HepG2 (cell line): ENCODE measurements around the gene GLB1L3. TPM values are rescaled to one million over a fixed set of nuclear protein-coding genes. Genes with fewer than 3 reads are reported as not detected.

Experiments used
- ATAC-seq: fragments of 200-7000 bp; cut with Tn5 transposase; 3 replicates; pipeline ENCODE4 v1.9.1; 2020; ENCODE audit warnings: mild to moderate bottlenecking, moderate library complexity
- BruUV-seq: library from RNA; stranded (reverse); fragments of 400-500 nt; replicated peaks from 2 replicates; lab custom pipeline; 2021; lab: Mats Ljungman, UMichigan
- CTCF ChIA-PET: fragments of 300-600 bp; formaldehyde crosslinking; extraction: SDS; loops from one replicate; lab custom pipeline; 2021; ENCODE audit warnings: low total read pairs, inconsistent platforms, low intra/inter-chr PET ratio; lab: Yijun Ruan, JAX
- POLR2A ChIA-PET: fragments of 350-600 bp; sonication (Branson Sonifier 250); formaldehyde crosslinking; loops from one replicate; lab custom pipeline; 2020; ENCODE audit warnings: antibody characterized with exemption, inconsistent platforms; lab: Yijun Ruan, JAX
- DNase-seq: peaks from one replicate; pipeline ENCODE4 v3.0.0-alpha.2; 2015; ENCODE audit warnings: low spot score
- FAIRE-seq: peaks from 3 replicates; lab custom pipeline; 2011; peaks lifted over from hg19 to GRCh38; lab: Jason Lieb, UNC
- H2AFZ ChIP-seq: one replicate; pipeline ENCODE4 v1.6.1; 2011; ENCODE audit warnings: low read length, inconsistent platforms
- H3K27ac ChIP-seq: fragments of 300-600 bp; 3 replicates; pipeline ENCODE4 v1.8.0; 2011; ENCODE audit warnings: mixed run types, mild to moderate bottlenecking, mixed read lengths, low read length, inconsistent platforms; ENCODE audit not compliant: insufficient read depth; ENCODE audit errors: extremely low read length
- H3K27me3 ChIP-seq, 2 experiments: fragments of 200-600 bp in 1 of 2; 2 replicates in 1 of 2; 3 replicates in 1 of 2; pipeline versions ENCODE4 v1.6.0 to v1.8.0; 2011; ENCODE audit warnings: low read length in 2 of 2, mild to moderate bottlenecking in 2 of 2, moderate library complexity in 2 of 2, inconsistent platforms in 1 of 2; ENCODE audit not compliant: insufficient read depth in 2 of 2, control insufficient read depth in 1 of 2
- H3K36me3 ChIP-seq, 2 experiments: fragments of 200-600 bp in 1 of 2; replicated peaks in 1 of 2; 2 replicates in 1 of 2; 3 replicates in 1 of 2; pipeline versions ENCODE4 v1.5.1 to v1.8.0; 2011; ENCODE audit warnings: low read length in 2 of 2, inconsistent platforms in 1 of 2; ENCODE audit not compliant: insufficient read depth in 2 of 2, control insufficient read depth in 1 of 2
- H3K4me1 ChIP-seq: 2 replicates; pipeline ENCODE4 v1.5.1; 2012; ENCODE audit warnings: low read length, inconsistent platforms; ENCODE audit not compliant: insufficient read depth
- H3K4me2 ChIP-seq: 2 replicates; pipeline ENCODE4 v1.6.0; 2011; ENCODE audit warnings: low read depth, low read length, inconsistent platforms
- H3K4me3 ChIP-seq, 3 experiments: fragments of 200-600 bp in 1 of 3; sonication (generic), shearing (Covaris generic) in 1 of 3; replicated peaks in 1 of 3; 2 replicates each; pipeline ENCODE4 v1.5.1; 2011 to 2016; ENCODE audit warnings: low read length in 3 of 3, inconsistent platforms in 2 of 3, low read depth in 2 of 3, mild to moderate bottlenecking in 2 of 3, control low read depth in 1 of 3, mixed read lengths in 1 of 3; ENCODE audit not compliant: insufficient read depth in 1 of 3
- H3K79me2 ChIP-seq: one replicate; pipeline ENCODE4 v1.6.1; 2011; ENCODE audit warnings: low read length, inconsistent platforms; ENCODE audit not compliant: insufficient read depth
- H3K9ac ChIP-seq: 2 replicates; pipeline ENCODE4 v1.6.0; 2011; ENCODE audit warnings: mild to moderate bottlenecking, low read depth, low read length, inconsistent platforms; ENCODE audit not compliant: insufficient read depth
- H3K9me3 ChIP-seq: 2 replicates; pipeline ENCODE4 v1.5.1; 2012; ENCODE audit warnings: mild to moderate bottlenecking, low read length
- H4K20me1 ChIP-seq: 2 replicates; pipeline ENCODE4 v1.6.0; 2011; ENCODE audit warnings: inconsistent platforms, mild to moderate bottlenecking, low read length, moderate library complexity; ENCODE audit not compliant: insufficient read depth
- ADNP ChIP-seq: sonication (generic); formaldehyde crosslinking; IDR thresholded peaks from 2 replicates; pipeline ENCODE4 v1.4.0; 2020; ENCODE audit warnings: missing genetic modification reagents
- ELF1 ChIP-seq: sonication (generic); formaldehyde crosslinking; IDR thresholded peaks from 2 replicates; pipeline ENCODE4 v1.4.0; 2020; ENCODE audit warnings: missing genetic modification reagents
- FOXC1 ChIP-seq: sonication (generic); formaldehyde crosslinking; IDR thresholded peaks from 2 replicates; pipeline ENCODE4 v1.8.0; 2022; ENCODE audit warnings: mild to moderate bottlenecking, missing genetic modification reagents, borderline replicate concordance
- KDM4B ChIP-seq: sonication (generic); formaldehyde crosslinking; IDR thresholded peaks from 2 replicates; pipeline ENCODE4 v1.4.0; 2020; ENCODE audit warnings: missing genetic modification reagents
- NCOR1 ChIP-seq: fragments of 200-600 bp; sonication (generic); IDR thresholded peaks from 2 replicates; pipeline ENCODE4 v1.7.0; 2017; ENCODE audit warnings: antibody characterized with exemption, low read length, borderline replicate concordance
- NFATC3 ChIP-seq: sonication (generic); formaldehyde crosslinking; IDR thresholded peaks from 2 replicates; pipeline ENCODE4 v1.5.1; 2020; ENCODE audit warnings: mild to moderate bottlenecking, missing genetic modification reagents
- RFXAP ChIP-seq: sonication (generic); formaldehyde crosslinking; IDR thresholded peaks from 2 replicates; pipeline ENCODE4 v1.4.0; 2020; ENCODE audit warnings: missing genetic modification reagents, borderline replicate concordance
- ZFAT ChIP-seq: sonication (generic); formaldehyde crosslinking; conservative IDR thresholded peaks from 2 replicates; pipeline ENCODE4 v1.8.1; 2023; ENCODE audit warnings: missing genetic modification reagents, inconsistent platforms
- ZMYM2 ChIP-seq: sonication (generic); formaldehyde crosslinking; IDR thresholded peaks from 2 replicates; pipeline ENCODE4 v1.8.0; 2022; ENCODE audit warnings: mild to moderate bottlenecking, missing genetic modification reagents
- ZNF124 ChIP-seq: sonication (generic); formaldehyde crosslinking; IDR thresholded peaks from 2 replicates; pipeline ENCODE4 v1.4.0; 2020; ENCODE audit warnings: missing genetic modification reagents
- ZNF160 ChIP-seq: sonication (generic); formaldehyde crosslinking; IDR thresholded peaks from 2 replicates; pipeline ENCODE4 v1.8.0; 2022; ENCODE audit warnings: mild to moderate bottlenecking, inconsistent platforms, missing genetic modification reagents
- ZNF230 ChIP-seq: sonication (generic); formaldehyde crosslinking; IDR thresholded peaks from 2 replicates; pipeline ENCODE4 v1.4.0; 2020; ENCODE audit warnings: mild to moderate bottlenecking, missing genetic modification reagents
- ZNF296 ChIP-seq: sonication (generic); formaldehyde crosslinking; conservative IDR thresholded peaks from 2 replicates; pipeline ENCODE4 v1.5.0; 2020; ENCODE audit warnings: mild to moderate bottlenecking, missing genetic modification reagents
- ZNF329 ChIP-seq: sonication (generic); formaldehyde crosslinking; IDR thresholded peaks from 2 replicates; pipeline ENCODE4 v1.9.0; 2021; ENCODE audit warnings: low read depth, mild to moderate bottlenecking, missing genetic modification reagents
- ZNF33A ChIP-seq: sonication (generic); formaldehyde crosslinking; IDR thresholded peaks from 2 replicates; pipeline ENCODE4 v1.5.1; 2020; ENCODE audit warnings: missing genetic modification reagents, mild to moderate bottlenecking, moderate library complexity, borderline replicate concordance
- ZNF781 ChIP-seq: sonication (generic); formaldehyde crosslinking; IDR thresholded peaks from 2 replicates; pipeline ENCODE4 v1.5.1; 2020; ENCODE audit warnings: borderline replicate concordance, mild to moderate bottlenecking, missing genetic modification reagents; ENCODE audit errors: not compliant biosample characterization
- ZZZ3 ChIP-seq: sonication (generic); formaldehyde crosslinking; IDR thresholded peaks from 2 replicates; pipeline ENCODE4 v1.4.0; 2020; ENCODE audit warnings: missing genetic modification reagents, mild to moderate bottlenecking, borderline replicate concordance
- WGBS: methylation state at CpG from one replicate; pipeline ENCODE4 v1.1.6; 2017; ENCODE audit warnings: low lambda C conversion rate; 5-methylcytosine and 5-hydroxymethylcytosine counted together
- in situ Hi-C: cut with HindIII; loops from 2 replicates; pipeline ENCODE4 v1.10.0; 2017; ENCODE audit warnings: low pct_unique_long_range_greater_than_20kb; ENCODE audit not compliant: extremely low pct_ligation_motif_present
- intact Hi-C: fragments of 100-400 bp; cut with micrococcal nuclease; formaldehyde crosslinking; loops from one replicate; pipeline ENCODE4 v1.10.0; 2022; ENCODE audit not compliant: unreplicated experiment
- polyA plus RNA-seq, 8 experiments: library from polyadenylated mRNA; depleted of rRNA in 3 of 8; stranded (reverse) in 7 of 8; unstranded in 1 of 8; fragments of >200 nt; fragmentation: Illumina TruSeq in 4 of 8; extraction: Trizol in 4 of 8; gene quantifications; 2 replicates each; pipeline versions ENCODE4 v1.2.1 to v1.2.3, GENCODE V29; 2011 to 2016; ENCODE audit warnings: low read depth in 4 of 8, missing spikeins in 1 of 8, mixed read lengths in 1 of 8; ENCODE audit not compliant: insufficient read depth in 1 of 8
- total RNA-seq, 5 experiments: library from RNA; depleted of rRNA; stranded (reverse); fragments of >200 nt; fragmentation: Illumina TruSeq; extraction: Trizol; gene quantifications; 2 replicates each; pipeline ENCODE4 v1.2.3, GENCODE V29; 2016; ENCODE audit warnings: low read depth in 1 of 5
- TF ChIP-seq, protein P1 (sequence below): sonication (generic); formaldehyde crosslinking; IDR thresholded peaks from 2 replicates; pipeline ENCODE4 v1.4.0; 2020; ENCODE audit warnings: missing genetic modification reagents
- TF ChIP-seq, protein P2 (sequence below): IDR thresholded peaks from 2 replicates; pipeline ENCODE4 v1.6.1; 2016
- TF ChIP-seq, protein P3 (sequence below): sonication (generic); formaldehyde crosslinking; conservative IDR thresholded peaks from 2 replicates; pipeline ENCODE4 v1.4.0; 2020; ENCODE audit warnings: missing genetic modification reagents
- TF ChIP-seq, protein P4 (sequence below), 2 experiments: fragments of 450-650 bp in 1 of 2; sonication (generic) in 1 of 2; formaldehyde crosslinking; IDR thresholded peaks; 2 replicates each; pipeline versions ENCODE4 v1.5.0 to v1.8.0; 2020 to 2022; ENCODE audit warnings: mild to moderate bottlenecking in 1 of 2, missing genetic modification reagents in 1 of 2

GLB1L3 gene
- total and polyA plus RNA-seq, 2 of the 13 experiments (the other 11 are each of a cell fraction or from before 2014, with no cell fraction given) = not detected

DNA sequence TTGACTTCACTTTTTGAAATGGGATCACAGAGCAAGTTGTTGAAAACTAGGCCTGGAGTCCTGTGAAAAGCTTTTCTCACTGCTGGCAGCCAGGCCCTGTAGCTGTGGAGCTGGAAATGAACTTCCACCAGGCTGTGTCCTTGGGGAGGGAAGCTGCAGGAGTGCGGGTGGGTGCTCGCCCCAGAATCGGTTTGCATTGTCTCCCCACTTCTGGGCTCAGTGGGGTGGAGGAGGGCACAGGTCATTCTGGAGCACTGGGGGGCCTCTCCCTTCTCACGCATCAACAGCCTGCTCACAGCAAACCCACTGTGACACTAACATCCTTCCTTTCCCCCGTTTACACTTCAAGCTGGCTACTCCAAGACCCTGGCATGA is 70.8 kb downstream of the GLB1L3 start (continued):
- no peak for TF ChIP-seq ZNF33A (CRISPR knock-in tag)
- TF ChIP-seq RFXAP (CRISPR knock-in tag) = no peak
- TF ChIP-seq KDM4B = no peak
- TF ChIP-seq, protein P1, sequence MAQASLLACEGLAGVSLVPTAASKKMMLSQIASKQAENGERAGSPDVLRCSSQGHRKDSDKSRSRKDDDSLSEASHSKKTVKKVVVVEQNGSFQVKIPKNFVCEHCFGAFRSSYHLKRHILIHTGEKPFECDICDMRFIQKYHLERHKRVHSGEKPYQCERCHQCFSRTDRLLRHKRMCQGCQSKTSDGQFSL (CRISPR knock-in tag) = no peak
- TF ChIP-seq NFATC3 (CRISPR knock-in tag) = no peak
- TF ChIP-seq ELF1 (CRISPR knock-in tag) = no peak
- TF ChIP-seq ZZZ3 (CRISPR knock-in tag) = no peak

DNA sequence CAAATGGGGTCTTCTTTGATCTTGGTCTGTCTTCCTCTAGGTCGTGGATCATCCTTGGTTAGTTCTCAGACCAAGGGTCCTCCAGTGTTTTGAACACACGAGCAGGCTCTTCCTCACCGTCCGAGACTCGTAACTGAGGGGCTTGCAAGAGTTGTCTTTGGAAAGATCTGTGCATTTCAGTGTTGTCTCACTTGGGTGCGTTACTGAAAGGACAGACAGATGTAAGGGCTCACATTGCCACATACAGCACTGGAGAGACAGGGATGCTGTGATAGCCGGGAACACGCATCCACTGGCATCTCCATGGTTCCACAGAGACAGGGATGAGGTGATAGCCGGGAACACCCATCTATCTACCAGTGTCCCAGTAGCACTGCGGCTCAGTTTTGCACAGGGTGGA is 71.3 kb downstream of the GLB1L3 start:
- intact Hi-C loops = no loop called here
- no peaks in the 10 kb centered on the region for H3K36me3 ChIP-seq
- H3K9me3 ChIP-seq = no peaks in the 10 kb centered on the region
- no peak overlapping the region for H3K4me2 ChIP-seq
- no TSS peak for BruUV-seq
- no peaks in the 10 kb centered on the region for H3K4me1 ChIP-seq
- 15% methylated on average over 8 of the region's 10 CpGs for WGBS
- H3K27me3 ChIP-seq = peaks cover 2 to 51% of the 10 kb centered on the region in 2 experiments; a peak in 4 of 5 replicates
- ATAC-seq = no peak
- no peaks in the 10 kb centered on the region for H3K79me2 ChIP-seq
- H2AFZ ChIP-seq = no peak overlapping the region
- H4K20me1 ChIP-seq = no peaks in the 10 kb centered on the region
- in situ Hi-C loops = no loop called here
- H3K9ac ChIP-seq = no peak overlapping the region
- DNase-seq = no peak
- FAIRE-seq = no peak
- ChIA-PET POLR2A (no interaction called here), CTCF (no interaction called here)
- H3K27ac ChIP-seq = no peak overlapping the region
- no peak overlapping the region for H3K4me3 ChIP-seq
- TF ChIP-seq ZFAT (CRISPR knock-in tag) = no peak
- TF ChIP-seq ZNF781 (CRISPR knock-in tag) = no peak
- TF ChIP-seq ZNF329 = no peak
- TF ChIP-seq FOXC1 = no peak
- no peak for TF ChIP-seq ADNP (CRISPR knock-in tag)
- TF ChIP-seq, protein P2, sequence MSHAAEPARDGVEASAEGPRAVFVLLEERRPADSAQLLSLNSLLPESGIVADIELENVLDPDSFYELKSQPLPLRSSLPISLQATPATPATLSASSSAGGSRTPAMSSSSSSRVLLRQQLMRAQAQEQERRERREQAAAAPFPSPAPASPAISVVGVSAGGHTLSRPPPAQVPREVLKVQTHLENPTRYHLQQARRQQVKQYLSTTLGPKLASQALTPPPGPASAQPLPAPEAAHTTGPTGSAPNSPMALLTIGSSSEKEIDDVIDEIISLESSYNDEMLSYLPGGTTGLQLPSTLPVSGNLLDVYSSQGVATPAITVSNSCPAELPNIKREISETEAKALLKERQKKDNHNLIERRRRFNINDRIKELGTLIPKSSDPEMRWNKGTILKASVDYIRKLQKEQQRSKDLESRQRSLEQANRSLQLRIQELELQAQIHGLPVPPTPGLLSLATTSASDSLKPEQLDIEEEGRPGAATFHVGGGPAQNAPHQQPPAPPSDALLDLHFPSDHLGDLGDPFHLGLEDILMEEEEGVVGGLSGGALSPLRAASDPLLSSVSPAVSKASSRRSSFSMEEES (CRISPR knock-in tag) = no peak
- TF ChIP-seq, protein P3, sequence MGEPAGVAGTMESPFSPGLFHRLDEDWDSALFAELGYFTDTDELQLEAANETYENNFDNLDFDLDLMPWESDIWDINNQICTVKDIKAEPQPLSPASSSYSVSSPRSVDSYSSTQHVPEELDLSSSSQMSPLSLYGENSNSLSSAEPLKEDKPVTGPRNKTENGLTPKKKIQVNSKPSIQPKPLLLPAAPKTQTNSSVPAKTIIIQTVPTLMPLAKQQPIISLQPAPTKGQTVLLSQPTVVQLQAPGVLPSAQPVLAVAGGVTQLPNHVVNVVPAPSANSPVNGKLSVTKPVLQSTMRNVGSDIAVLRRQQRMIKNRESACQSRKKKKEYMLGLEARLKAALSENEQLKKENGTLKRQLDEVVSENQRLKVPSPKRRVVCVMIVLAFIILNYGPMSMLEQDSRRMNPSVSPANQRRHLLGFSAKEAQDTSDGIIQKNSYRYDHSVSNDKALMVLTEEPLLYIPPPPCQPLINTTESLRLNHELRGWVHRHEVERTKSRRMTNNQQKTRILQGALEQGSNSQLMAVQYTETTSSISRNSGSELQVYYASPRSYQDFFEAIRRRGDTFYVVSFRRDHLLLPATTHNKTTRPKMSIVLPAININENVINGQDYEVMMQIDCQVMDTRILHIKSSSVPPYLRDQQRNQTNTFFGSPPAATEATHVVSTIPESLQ (CRISPR knock-in tag) = no peak
- TF ChIP-seq, protein P4, sequence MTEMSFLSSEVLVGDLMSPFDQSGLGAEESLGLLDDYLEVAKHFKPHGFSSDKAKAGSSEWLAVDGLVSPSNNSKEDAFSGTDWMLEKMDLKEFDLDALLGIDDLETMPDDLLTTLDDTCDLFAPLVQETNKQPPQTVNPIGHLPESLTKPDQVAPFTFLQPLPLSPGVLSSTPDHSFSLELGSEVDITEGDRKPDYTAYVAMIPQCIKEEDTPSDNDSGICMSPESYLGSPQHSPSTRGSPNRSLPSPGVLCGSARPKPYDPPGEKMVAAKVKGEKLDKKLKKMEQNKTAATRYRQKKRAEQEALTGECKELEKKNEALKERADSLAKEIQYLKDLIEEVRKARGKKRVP (CRISPR knock-in tag; IDR thresholded peaks at IDR 0.05) = no peak
- no peak for TF ChIP-seq NCOR1
- no peak for TF ChIP-seq ZMYM2 (CRISPR knock-in tag)
- no peak for TF ChIP-seq ZNF160 (CRISPR knock-in tag)
- TF ChIP-seq ZNF124 = no peak
- no peak for TF ChIP-seq ZNF296 (CRISPR knock-in tag)
- TF ChIP-seq ZNF230 (CRISPR knock-in tag) = no peak
- no peak for TF ChIP-seq ZNF33A (CRISPR knock-in tag)
